AG10803 (cell line): ENCODE data around the gene PLEKHG3.

Experiments
- DNase-seq: peaks from one replicate; pipeline ENCODE4 v3.0.0; 2010; ENCODE audit warnings: low read depth
- H3K4me3 ChIP-seq: 2 replicates; pipeline ENCODE4 v1.5.1; 2011; ENCODE audit warnings: mild to moderate bottlenecking, low read length, control low read depth
- CTCF ChIP-seq: conservative IDR thresholded peaks from 2 replicates; pipeline ENCODE4 v1.5.1; 2011; ENCODE audit warnings: mild to moderate bottlenecking, low read length, control low read depth, inconsistent platforms

PLEKHG3 gene

GRCh38 chr14:64782196-64782595, 78.0 kb downstream of the PLEKHG3 start:
- no peak for TF ChIP-seq CTCF
- no peak overlapping the region for H3K4me3 ChIP-seq
- no peak for DNase-seq

GRCh38 chr14:64784006-64784405, 79.8 kb downstream of the PLEKHG3 start:
- DNase-seq, result no peak
- no peak overlapping the region for H3K4me3 ChIP-seq
- TF ChIP-seq CTCF, result no peak

- no peak overlapping the region for H3K4me3 ChIP-seq
- DNase-seq, result peak; percentile 56
- no peak for TF ChIP-seq CTCF
These were observed 82.3 kb downstream of the PLEKHG3 start for GRCh38 chr14:64786296-64787149.

- DNase-seq, result no peak
- H3K4me3 ChIP-seq, result no peak overlapping the region
- no peak for TF ChIP-seq CTCF
These were observed 83.4 kb downstream of the PLEKHG3 start for GRCh38 chr14:64787619-64788018.

- DNase-seq, result peak; percentile 93
- TF ChIP-seq CTCF, result no peak
- no peak overlapping the region for H3K4me3 ChIP-seq
These were observed 84.5 kb downstream of the PLEKHG3 start for GRCh38 chr14:64788706-64789105.

- no peak for TF ChIP-seq CTCF
- no peak overlapping the region for H3K4me3 ChIP-seq
- no peak for DNase-seq
These were observed 85.5 kb downstream of the PLEKHG3 start for GRCh38 chr14:64789696-64790095.

- no peak for TF ChIP-seq CTCF
These were observed 86.3 kb downstream of the PLEKHG3 start for GRCh38 chr14:64790478-64790877.

More at GRCh38 chr14:64790478-64790877, 86.3 kb downstream of the PLEKHG3 start:
- no peak overlapping the region for H3K4me3 ChIP-seq
- no peak for DNase-seq
